Measurements from ENCODE around the gene UNC45A. TPM values are rescaled to one million over a fixed set of nuclear protein-coding genes. Genes with fewer than 3 reads are reported as not detected.

Gene UNC45A
- total and polyA plus RNA-seq, 2 of the 13 experiments (the other 11 are each of a cell fraction or from before 2014, with no cell fraction given), result 33.8 to 39.7 TPM

GRCh38 chr15:90960298-90961091, 25.4 kb downstream of the UNC45A start:
- H3K27ac ChIP-seq (ENCODE audit: extremely low read length, insufficient read depth, low read length), result no peak overlapping the region
- no peak overlapping the region for H3K4me3 ChIP-seq (replicated peaks in 1 of 3; ENCODE audit: insufficient read depth in 1 of 3, low read depth in 2 of 3, low read length in 3 of 3)
- no TSS peak for BruUV-seq (replicated peaks)
- H3K27me3 ChIP-seq (ENCODE audit: control insufficient read depth in 1 of 2, insufficient read depth in 2 of 2, low read length in 2 of 2), result no peaks in the 10 kb centered on the region
- intact Hi-C loops (cut with micrococcal nuclease; ENCODE audit: unreplicated experiment) (no loop called here), in situ Hi-C loops (cut with HindIII; ENCODE audit: extremely low pct_ligation_motif_present, low pct_unique_long_range_greater_than_20kb) (no loop called here)
- CTCF ChIA-PET (ENCODE audit: low intra/inter-chr PET ratio, low total read pairs), result no interaction called here
- H3K36me3 ChIP-seq (replicated peaks in 1 of 2; ENCODE audit: control insufficient read depth in 1 of 2, insufficient read depth in 2 of 2, low read length in 2 of 2), result peaks cover 14 to 44% of the 10 kb centered on the region in 2 experiments; a peak in 4 of 5 replicates
- H3K79me2 ChIP-seq (ENCODE audit: insufficient read depth, low read length), result peaks cover 6% of the 10 kb centered on the region
- H4K20me1 ChIP-seq (ENCODE audit: insufficient read depth, low read length), result no peaks in the 10 kb centered on the region
- no peak for ATAC-seq
- H3K4me1 ChIP-seq (ENCODE audit: insufficient read depth, low read length), result peaks cover 9% of the 10 kb centered on the region
- POLR2A ChIA-PET, result no interaction called here
- no peak overlapping the region for H3K4me2 ChIP-seq (ENCODE audit: low read depth, low read length)
- no peak for DNase-seq (ENCODE audit: low spot score)
- no peak overlapping the region for H2AFZ ChIP-seq (ENCODE audit: low read length)
- no peak for FAIRE-seq
- 94% methylated on average over 18 of the region's 20 CpGs for WGBS (ENCODE audit: low lambda C conversion rate)
- no peaks in the 10 kb centered on the region for H3K9me3 ChIP-seq (ENCODE audit: low read length)
- no peak overlapping the region for H3K9ac ChIP-seq (ENCODE audit: insufficient read depth, low read depth, low read length)
- no peak for TF ChIP-seq ZFYVE20 (CRISPR knock-in tag; IDR thresholded peaks at IDR 0.05; ENCODE audit: borderline replicate concordance, low read depth)
- no peak for TF ChIP-seq SYNCRIP (IDR thresholded peaks at IDR 0.05; ENCODE audit: insufficient read depth, low read depth, low read length)
- TF ChIP-seq SP140L (CRISPR knock-in tag; IDR thresholded peaks at IDR 0.05; ENCODE audit: borderline replicate concordance), result no peak
- no peak for TF ChIP-seq ZBTB14 (CRISPR knock-in tag; IDR thresholded peaks at IDR 0.05)
- no peak for TF ChIP-seq ZNF124 (CRISPR knock-in tag; IDR thresholded peaks at IDR 0.05)
- no peak for TF ChIP-seq CEBPG (CRISPR knock-in tag; IDR thresholded peaks at IDR 0.05)
- TF ChIP-seq CREBL2 (CRISPR knock-in tag; IDR thresholded peaks at IDR 0.05; ENCODE audit: borderline replicate concordance), result no peak
- no peak for TF ChIP-seq NFAT5 (CRISPR knock-in tag; IDR thresholded peaks at IDR 0.05)

Measured in HepG2 (cell line).